Hepatocyte (in vitro differentiated cells): ENCODE data around the gene CIP2A. TPM values are rescaled to one million over a fixed set of nuclear protein-coding genes. Genes with fewer than 3 reads are reported as not detected.

Experiments
- DNase-seq: peaks from one replicate; pipeline ENCODE4 v3.0.0-alpha.2; 2016; ENCODE audit warnings: low spot score
- H2AFZ ChIP-seq: fragments of 200-600 bp; sonication (generic); 2 replicates; pipeline ENCODE4 v1.6.0; 2016; ENCODE audit warnings: antibody characterized with exemption, mild to moderate bottlenecking
- H3K27ac ChIP-seq: fragments of 200-600 bp; sonication (generic); 2 replicates; pipeline ENCODE4 v1.5.1; 2016; ENCODE audit warnings: mild to moderate bottlenecking
- H3K27me3 ChIP-seq: fragments of 200-600 bp; sonication (generic); 2 replicates; pipeline ENCODE4 v1.6.1; 2016
- H3K36me3 ChIP-seq: fragments of 200-600 bp; sonication (generic); replicated peaks from 2 replicates; pipeline ENCODE4 v1.5.1; 2016; ENCODE audit warnings: low read depth; ENCODE audit not compliant: insufficient read depth
- H3K4me1 ChIP-seq: fragments of 200-600 bp; sonication (generic); 2 replicates; pipeline ENCODE4 v1.5.1; 2016; ENCODE audit warnings: mild to moderate bottlenecking, moderate library complexity; ENCODE audit not compliant: insufficient read depth
- H3K4me2 ChIP-seq: fragments of 200-600 bp; sonication (generic); 2 replicates; pipeline ENCODE4 v1.6.0; 2016
- H3K4me3 ChIP-seq: fragments of 200-600 bp; sonication (generic); 2 replicates; pipeline ENCODE4 v1.5.1; 2016; ENCODE audit warnings: mild to moderate bottlenecking
- H3K79me2 ChIP-seq: fragments of 200-600 bp; sonication (generic); 2 replicates; pipeline ENCODE4 v1.6.0; 2017; ENCODE audit warnings: mild to moderate bottlenecking
- H3K9me2 ChIP-seq: fragments of 200-600 bp; sonication (generic); replicated peaks from 2 replicates; pipeline ENCODE4 v1.6.0; 2017; ENCODE audit warnings: mild to moderate bottlenecking; ENCODE audit not compliant: insufficient read depth
- H3K9me3 ChIP-seq: fragments of 200-600 bp; sonication (generic); 2 replicates; pipeline ENCODE4 v1.5.1; 2016; ENCODE audit warnings: low read depth, mild to moderate bottlenecking
- H4K20me1 ChIP-seq: fragments of 200-600 bp; sonication (generic); 2 replicates; pipeline ENCODE4 v1.6.0; 2016; ENCODE audit warnings: mild to moderate bottlenecking; ENCODE audit not compliant: insufficient read depth, poor library complexity, severe bottlenecking
- CTCF ChIP-seq: fragments of 200-600 bp; sonication (generic); IDR thresholded peaks from 2 replicates; pipeline ENCODE4 v1.5.1; 2016; ENCODE audit warnings: antibody characterized with exemption, mild to moderate bottlenecking; ENCODE audit not compliant: poor library complexity
- EZH2 ChIP-seq: fragments of 200-600 bp; sonication (generic); IDR thresholded peaks from 2 replicates; pipeline ENCODE4 v1.6.1; 2016; ENCODE audit warnings: antibody characterized with exemption, mild to moderate bottlenecking, borderline replicate concordance
- EZH2phosphoT487 ChIP-seq: fragments of 200-600 bp; sonication (generic); IDR thresholded peaks from one replicate; pipeline ENCODE4 v1.6.1; 2018; ENCODE audit warnings: antibody characterized with exemption, mild to moderate bottlenecking, low read depth, moderate library complexity; ENCODE audit not compliant: unreplicated experiment, severe bottlenecking
- WGBS: methylation state at CpG from one replicate; pipeline ENCODE4 v1.1.6; 2016; ENCODE audit warnings: low lambda C conversion rate; ENCODE audit errors: missing lambda C conversion rate; 5-methylcytosine and 5-hydroxymethylcytosine counted together
- polyA plus RNA-seq: library from polyadenylated mRNA; unstranded; fragments of >200 nt; fragmentation: Nextera tagmentation; extraction: Ambion mirVana; gene quantifications from 2 replicates; pipeline ENCODE4 v1.2.1, GENCODE V29; 2016
- total RNA-seq: library from RNA; depleted of rRNA; stranded (reverse); fragments of >200 nt; gene quantifications from 2 replicates; pipeline ENCODE4 v1.2.3, GENCODE V29; 2014

The CIP2A gene
- total and polyA plus RNA-seq, 2 experiments from 2014 or later: 3.7 to 9.8 TPM

GRCh38 chr3:108605491-108605890 is 16.3 kb upstream of the CIP2A start:
- DNase-seq: no peak
- no peak overlapping the region for H2AFZ ChIP-seq
- no peaks in the 10 kb centered on the region for H3K9me2 ChIP-seq
- 84% methylated on average over 4 of the region's 4 CpGs for WGBS
- no peaks in the 10 kb centered on the region for H3K27me3 ChIP-seq
- peaks cover 9% of the 10 kb centered on the region for H3K79me2 ChIP-seq
- no peaks in the 10 kb centered on the region for H3K9me3 ChIP-seq
- H3K36me3 ChIP-seq: no peaks in the 10 kb centered on the region
- no peak overlapping the region for H3K4me3 ChIP-seq
- H4K20me1 ChIP-seq: peaks cover 4% of the 10 kb centered on the region
- no peak for TF ChIP-seq CTCF
- no peak for TF ChIP-seq EZH2
- no peak for TF ChIP-seq EZH2phosphoT487
- H3K4me1 ChIP-seq: no peaks in the 10 kb centered on the region
- no peak overlapping the region for H3K27ac ChIP-seq
- H3K4me2 ChIP-seq: no peak overlapping the region

GRCh38 chr3:108605028-108605427 is 15.8 kb upstream of the CIP2A start:
- H4K20me1 ChIP-seq: peaks cover 4% of the 10 kb centered on the region
- H3K79me2 ChIP-seq: peaks cover 9% of the 10 kb centered on the region
- TF ChIP-seq CTCF (no peak), EZH2phosphoT487 (no peak), EZH2 (no peak)
- H3K4me3 ChIP-seq: no peak overlapping the region
- H3K27ac ChIP-seq: no peak overlapping the region
- 95% methylated on average over 2 of the region's 2 CpGs for WGBS
- H3K36me3 ChIP-seq: no peaks in the 10 kb centered on the region
- no peak overlapping the region for H3K4me2 ChIP-seq
- no peaks in the 10 kb centered on the region for H3K9me3 ChIP-seq
- no peaks in the 10 kb centered on the region for H3K9me2 ChIP-seq
- DNase-seq: no peak
- no peaks in the 10 kb centered on the region for H3K4me1 ChIP-seq
- H2AFZ ChIP-seq: no peak overlapping the region
- H3K27me3 ChIP-seq: no peaks in the 10 kb centered on the region

GRCh38 chr3:108603691-108604090 is 14.5 kb upstream of the CIP2A start:
- peaks cover 4% of the 10 kb centered on the region for H4K20me1 ChIP-seq
- H3K36me3 ChIP-seq: no peaks in the 10 kb centered on the region
- no peaks in the 10 kb centered on the region for H3K9me3 ChIP-seq
- H3K4me1 ChIP-seq: no peaks in the 10 kb centered on the region
- H3K27ac ChIP-seq: no peak overlapping the region
- H3K27me3 ChIP-seq: no peaks in the 10 kb centered on the region
- DNase-seq: no peak
- no peak overlapping the region for H2AFZ ChIP-seq
- peaks cover 13% of the 10 kb centered on the region for H3K79me2 ChIP-seq
- H3K4me2 ChIP-seq: no peak overlapping the region
- TF ChIP-seq EZH2phosphoT487: no peak
- no peak for TF ChIP-seq EZH2
- no peak for TF ChIP-seq CTCF
- no peaks in the 10 kb centered on the region for H3K9me2 ChIP-seq
- H3K4me3 ChIP-seq: no peak overlapping the region

GRCh38 chr3:108602935-108603294 is 13.7 kb upstream of the CIP2A start:
- H3K4me1 ChIP-seq: no peaks in the 10 kb centered on the region
- no peak overlapping the region for H3K4me3 ChIP-seq
- WGBS: 46% methylated on average over 2 of the region's 2 CpGs
- H3K4me2 ChIP-seq: no peak overlapping the region
- H4K20me1 ChIP-seq: peaks cover 4% of the 10 kb centered on the region
- H3K79me2 ChIP-seq: peaks cover 13% of the 10 kb centered on the region
- no peaks in the 10 kb centered on the region for H3K9me3 ChIP-seq
- no peaks in the 10 kb centered on the region for H3K36me3 ChIP-seq
- no peak for DNase-seq
- H3K9me2 ChIP-seq: no peaks in the 10 kb centered on the region
- no peak overlapping the region for H2AFZ ChIP-seq
- H3K27ac ChIP-seq: no peak overlapping the region
- H3K27me3 ChIP-seq: no peaks in the 10 kb centered on the region
- no peak for TF ChIP-seq EZH2
- no peak for TF ChIP-seq EZH2phosphoT487
- no peak for TF ChIP-seq CTCF
